ENCODE measurements around the gene WDR1. TPM values are rescaled to one million over a fixed set of nuclear protein-coding genes. Genes with fewer than 3 reads are reported as not detected.

The WDR1 gene
- total and polyA plus RNA-seq, 10 of the 15 experiments (the other 5 are each of a cell fraction or from before 2014, with no cell fraction given) = 28.5 to 397 (median 290) TPM

DNA sequence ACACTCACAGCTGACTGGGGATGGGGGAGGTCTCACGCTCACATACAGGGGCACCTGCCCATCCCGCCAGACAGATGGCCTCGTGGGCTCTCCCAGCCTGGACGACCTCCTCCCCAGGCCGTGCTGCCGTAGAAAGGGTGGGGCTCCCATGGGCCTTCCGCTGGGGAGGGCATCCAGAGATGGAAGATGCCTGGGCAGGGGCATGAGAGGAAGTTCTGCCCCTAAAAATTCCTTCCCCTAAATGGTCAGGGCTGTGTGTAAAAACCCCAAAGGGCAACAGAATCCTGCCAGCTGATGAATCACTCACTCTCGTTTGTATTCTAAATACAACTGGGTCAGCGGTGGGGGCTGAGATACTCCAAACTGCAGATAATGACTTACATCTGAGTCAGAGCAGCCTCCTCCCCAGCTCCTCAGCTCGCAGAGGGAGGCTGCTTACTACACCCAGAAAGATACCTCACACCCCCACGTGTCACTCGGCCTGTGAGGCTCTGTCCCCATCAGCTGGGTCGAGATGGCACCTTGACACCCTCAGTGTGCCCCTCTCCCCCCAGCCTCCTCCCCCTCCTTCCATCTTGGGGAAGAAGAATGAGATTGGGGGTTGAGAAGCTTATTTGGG, 10.1 kb downstream of the WDR1 start:
- no peak overlapping the region for H2AFZ ChIP-seq (ENCODE audit: control insufficient read depth, low read depth, low read length)
- peak; percentile 66 for ATAC-seq
- H4K20me1 ChIP-seq (ENCODE audit: control insufficient read depth, insufficient read depth) = peaks cover 25% of the 10 kb centered on the region
- H3K27ac ChIP-seq (ENCODE audit: control insufficient read depth, insufficient read depth) = no peak overlapping the region
- ChIA-PET POLR2A (interaction anchor here (3.8 kb wide), 1 partner anchor 11 kb away, joined by 18 read pairs; the partner anchor contains the start of gene WDR1), SMC1A (ENCODE audit: uncharacterized antibody, unreplicated experiment) (interaction anchor here (1.1 kb wide), 1 partner anchor 13 kb away, joined by 3 read pairs; no protein-coding TSS in a partner anchor), CTCF (interaction anchor here (0.7 to 1.1 kb wide), 2 partner anchors 10 to 49 kb away, joined by 3 read pairs; no protein-coding TSS in a partner anchor), RAD21 (ENCODE audit: unreplicated experiment) (interaction anchor here (1.1 kb wide), 1 partner anchor 10 kb away, joined by 3 read pairs; the partner anchor contains the start of gene WDR1)
- no peaks in the 10 kb centered on the region for H3K27me3 ChIP-seq (replicated peaks in 1 of 2; ENCODE audit: control insufficient read depth in 2 of 2, insufficient read depth in 2 of 2, low read length in 1 of 2)
- FAIRE-seq = no peak
- in situ Hi-C loops (cut with MboI) = no loop called here
- TF ChIP-seq POLR2AphosphoS5 (IDR thresholded peaks at IDR 0.05; ENCODE audit: low read length) = 0 out of 2 replicates have a peak, but pooled peaks have one; percentile 14
- TF ChIP-seq SREBF1 (IDR thresholded peaks at IDR 0.05; ENCODE audit: low read length) = no peak
- no peak overlapping the region for H3K9ac ChIP-seq (ENCODE audit: control insufficient read depth, insufficient read depth, low read length)
- H3K9me3 ChIP-seq (replicated peaks; ENCODE audit: control insufficient read depth, insufficient read depth, low read length) = no peaks in the 10 kb centered on the region
- DNase-seq (ENCODE audit: low read depth, low spot score) = no peak
- peak overlapping the region; percentile 27; the same call in 1 of the 2 replicates for H3K4me3 ChIP-seq
- 5% methylated on average over 13 of the region's 13 CpGs for WGBS (ENCODE audit: insufficient coverage, insufficient replicate concordance, low lambda C conversion rate, missing lambda C conversion rate)
- H3K4me1 ChIP-seq (ENCODE audit: control insufficient read depth, insufficient read depth, low read length) = peaks cover 9% of the 10 kb centered on the region; the same call in 1 of the 2 replicates
- H3K4me2 ChIP-seq (ENCODE audit: control insufficient read depth, insufficient read depth) = peak overlapping the region; percentile 54; the same call in 1 of the 2 replicates
- H3K79me2 ChIP-seq (ENCODE audit: control insufficient read depth, insufficient read depth, low read length) = peaks cover 81% of the 10 kb centered on the region
- BruUV-seq (replicated peaks) = no TSS peak
- peaks cover 41 to 53% of the 10 kb centered on the region in 2 experiments for H3K36me3 ChIP-seq (ENCODE audit: control insufficient read depth in 2 of 2, insufficient read depth in 2 of 2, low read length in 1 of 2)
- intact Hi-C loops (cut with micrococcal nuclease; ENCODE audit: unreplicated experiment) = no loop called here

DNA sequence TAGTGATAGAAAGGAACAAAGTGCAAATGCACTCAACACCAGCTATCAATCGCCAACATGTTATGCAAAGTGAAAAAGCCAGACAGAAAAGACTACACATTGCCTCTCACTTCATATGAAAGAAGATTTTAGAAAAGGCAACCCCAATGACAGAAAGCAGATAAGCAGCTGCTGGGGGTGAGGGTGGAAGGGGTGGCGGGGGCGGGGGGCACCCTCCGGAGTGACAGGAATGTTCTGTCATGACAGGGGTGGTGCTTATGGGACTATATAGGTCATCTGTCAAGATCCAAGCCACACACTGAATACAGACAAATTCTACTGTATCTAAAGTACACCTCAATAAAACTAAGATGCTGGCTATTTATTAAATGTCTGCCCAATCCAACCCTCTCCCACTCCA, 10.7 kb downstream of the WDR1 start:
- Histone ChIP-seq H3K27ac (ENCODE audit: control insufficient read depth, insufficient read depth) (no peak overlapping the region), H2AFZ (ENCODE audit: control insufficient read depth, low read depth, low read length) (no peak overlapping the region), H3K4me1 (ENCODE audit: control insufficient read depth, insufficient read depth, low read length) (peaks cover 9% of the 10 kb centered on the region; the same call in 1 of the 2 replicates), H3K4me2 (ENCODE audit: control insufficient read depth, insufficient read depth) (no peak overlapping the region; the same call in 1 of the 2 replicates), H3K79me2 (ENCODE audit: control insufficient read depth, insufficient read depth, low read length) (peaks cover 76% of the 10 kb centered on the region), H3K9ac (ENCODE audit: control insufficient read depth, insufficient read depth, low read length) (no peak overlapping the region), H4K20me1 (ENCODE audit: control insufficient read depth, insufficient read depth) (peaks cover 27% of the 10 kb centered on the region), H3K27me3 (replicated peaks in 1 of 2; ENCODE audit: control insufficient read depth in 2 of 2, insufficient read depth in 2 of 2, low read length in 1 of 2) (no peaks in the 10 kb centered on the region), H3K4me3 (no peak overlapping the region), H3K9me3 (replicated peaks; ENCODE audit: control insufficient read depth, insufficient read depth, low read length) (no peaks in the 10 kb centered on the region), H3K36me3 (ENCODE audit: control insufficient read depth in 2 of 2, insufficient read depth in 2 of 2, low read length in 1 of 2) (peaks cover 41 to 53% of the 10 kb centered on the region in 2 experiments)
- in situ Hi-C loops (cut with MboI) (no loop called here), intact Hi-C loops (cut with micrococcal nuclease; ENCODE audit: unreplicated experiment) (no loop called here)
- BruUV-seq (replicated peaks) = no TSS peak
- FAIRE-seq = no peak
- POLR2A ChIA-PET = interaction anchor here (3.8 kb wide), 1 partner anchor 12 kb away, joined by 18 read pairs; the partner anchor contains the start of gene WDR1
- 74% methylated on average over 4 of the region's 4 CpGs for whole genome bisulfite sequencing (ENCODE audit: insufficient coverage, insufficient replicate concordance, low lambda C conversion rate, missing lambda C conversion rate)
- SMC1A ChIA-PET (ENCODE audit: uncharacterized antibody, unreplicated experiment) = interaction anchor here (1.1 kb wide), 1 partner anchor 13 kb away, joined by 3 read pairs; no protein-coding TSS in a partner anchor
- TF ChIP-seq POLR2AphosphoS5 (IDR thresholded peaks at IDR 0.05; ENCODE audit: low read length) = peak; percentile 43; the same call in 1 of the 2 replicates
- no peak for TF ChIP-seq RUNX3 (IDR thresholded peaks at IDR 0.05; ENCODE audit: low read length)
- DNase-seq (ENCODE audit: low read depth, low spot score) = no peak
- CTCF ChIA-PET = interaction anchor here (1.1 kb wide), 1 partner anchor 10 kb away, joined by 3 read pairs; no protein-coding TSS in a partner anchor
- RAD21 ChIA-PET (ENCODE audit: unreplicated experiment) = interaction anchor here (1.1 kb wide), 1 partner anchor 11 kb away, joined by 3 read pairs; the partner anchor contains the start of gene WDR1
- ATAC-seq = no peak

Data from GM12878 (cell line).